HEK293 (cell line): ENCODE data around the gene MORN3.

Experiments used
- SCRT1 ChIP-seq: fragments of 450-650 bp; formaldehyde crosslinking; IDR thresholded peaks from 2 replicates; pipeline ENCODE4 v1.5.1; 2016; ENCODE audit warnings: missing biosample characterization, missing genetic modification characterization, borderline replicate concordance
- ZBTB17 ChIP-seq: fragments of 450-650 bp; formaldehyde crosslinking; IDR thresholded peaks from 2 replicates; pipeline ENCODE4 v1.5.1; 2016; ENCODE audit warnings: missing biosample characterization, missing genetic modification characterization
- ZNF658 ChIP-seq: fragments of 450-650 bp; formaldehyde crosslinking; IDR thresholded peaks from 2 replicates; pipeline ENCODE4; 2016; ENCODE audit warnings: missing biosample characterization, missing genetic modification characterization
- ZNF707 ChIP-seq: fragments of 450-650 bp; formaldehyde crosslinking; IDR thresholded peaks from 2 replicates; pipeline ENCODE4 v1.5.1; 2016; ENCODE audit warnings: missing biosample characterization, missing genetic modification characterization
- ZNF768 ChIP-seq: fragments of 450-650 bp; formaldehyde crosslinking; IDR thresholded peaks from 2 replicates; pipeline ENCODE4 v1.5.1; 2018; ENCODE audit warnings: missing biosample characterization, mild to moderate bottlenecking, missing genetic modification characterization
- ZNF830 ChIP-seq: fragments of 450-650 bp; IDR thresholded peaks from 2 replicates; pipeline ENCODE4 v1.5.0; 2018; ENCODE audit warnings: missing biosample characterization, missing genetic modification characterization, low read depth, mild to moderate bottlenecking, moderate library complexity
- TF ChIP-seq, protein P1 (sequence below): fragments of 450-650 bp; formaldehyde crosslinking; IDR thresholded peaks from 2 replicates; pipeline ENCODE4 v1.5.1; 2016; ENCODE audit warnings: missing biosample characterization, missing genetic modification characterization
- TF ChIP-seq, protein P2 (sequence below): fragments of 450-650 bp; formaldehyde crosslinking; optimal IDR thresholded peaks from 2 replicates; pipeline ENCODE3; 2016; ENCODE audit warnings: missing biosample characterization, mild to moderate bottlenecking, missing genetic modification characterization
- TF ChIP-seq, protein P3 (sequence below): fragments of 450-650 bp; formaldehyde crosslinking; IDR thresholded peaks from 2 replicates; pipeline ENCODE4 v1.5.1; 2017; ENCODE audit warnings: missing biosample characterization, missing genetic modification characterization

DNA sequence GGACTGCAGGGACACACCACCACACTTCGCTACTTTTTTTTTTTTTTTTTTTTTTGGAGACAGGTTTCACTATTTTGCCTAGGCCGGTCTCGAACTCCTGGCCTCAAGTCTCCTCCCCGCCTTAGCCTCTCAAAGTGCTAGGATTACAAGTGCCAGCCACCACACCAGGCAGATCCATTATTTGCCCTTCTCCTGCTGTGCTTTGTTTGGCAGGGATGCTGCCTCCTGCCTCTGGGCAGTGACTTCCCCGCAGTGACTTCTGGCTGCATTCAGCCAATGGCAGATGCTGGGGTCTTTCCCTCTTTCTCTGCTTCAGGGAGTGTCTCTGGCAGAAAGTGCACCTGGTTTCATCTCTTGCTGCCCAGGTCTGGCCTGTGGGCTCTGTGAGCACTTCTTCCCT is 6.7 kb upstream of the MORN3 start:
- no peak for TF ChIP-seq ZNF707
- no peak for TF ChIP-seq SCRT1 (tag by site-specific recombination)
- TF ChIP-seq ZNF768, result no peak
- TF ChIP-seq, protein P1, sequence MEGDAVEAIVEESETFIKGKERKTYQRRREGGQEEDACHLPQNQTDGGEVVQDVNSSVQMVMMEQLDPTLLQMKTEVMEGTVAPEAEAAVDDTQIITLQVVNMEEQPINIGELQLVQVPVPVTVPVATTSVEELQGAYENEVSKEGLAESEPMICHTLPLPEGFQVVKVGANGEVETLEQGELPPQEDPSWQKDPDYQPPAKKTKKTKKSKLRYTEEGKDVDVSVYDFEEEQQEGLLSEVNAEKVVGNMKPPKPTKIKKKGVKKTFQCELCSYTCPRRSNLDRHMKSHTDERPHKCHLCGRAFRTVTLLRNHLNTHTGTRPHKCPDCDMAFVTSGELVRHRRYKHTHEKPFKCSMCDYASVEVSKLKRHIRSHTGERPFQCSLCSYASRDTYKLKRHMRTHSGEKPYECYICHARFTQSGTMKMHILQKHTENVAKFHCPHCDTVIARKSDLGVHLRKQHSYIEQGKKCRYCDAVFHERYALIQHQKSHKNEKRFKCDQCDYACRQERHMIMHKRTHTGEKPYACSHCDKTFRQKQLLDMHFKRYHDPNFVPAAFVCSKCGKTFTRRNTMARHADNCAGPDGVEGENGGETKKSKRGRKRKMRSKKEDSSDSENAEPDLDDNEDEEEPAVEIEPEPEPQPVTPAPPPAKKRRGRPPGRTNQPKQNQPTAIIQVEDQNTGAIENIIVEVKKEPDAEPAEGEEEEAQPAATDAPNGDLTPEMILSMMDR (tag by site-specific recombination), result no peak
- no peak for TF ChIP-seq ZNF658 (tag by site-specific recombination)
- no peak for TF ChIP-seq ZNF830
- TF ChIP-seq ZBTB17 (tag by site-specific recombination), result no peak
- TF ChIP-seq, protein P2, sequence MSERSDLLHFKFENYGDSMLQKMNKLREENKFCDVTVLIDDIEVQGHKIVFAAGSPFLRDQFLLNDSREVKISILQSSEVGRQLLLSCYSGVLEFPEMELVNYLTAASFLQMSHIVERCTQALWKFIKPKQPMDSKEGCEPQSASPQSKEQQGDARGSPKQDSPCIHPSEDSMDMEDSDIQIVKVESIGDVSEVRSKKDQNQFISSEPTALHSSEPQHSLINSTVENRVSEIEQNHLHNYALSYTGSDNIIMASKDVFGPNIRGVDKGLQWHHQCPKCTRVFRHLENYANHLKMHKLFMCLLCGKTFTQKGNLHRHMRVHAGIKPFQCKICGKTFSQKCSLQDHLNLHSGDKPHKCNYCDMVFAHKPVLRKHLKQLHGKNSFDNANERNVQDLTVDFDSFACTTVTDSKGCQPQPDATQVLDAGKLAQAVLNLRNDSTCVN (tag by site-specific recombination), result no peak
- TF ChIP-seq, protein P3, sequence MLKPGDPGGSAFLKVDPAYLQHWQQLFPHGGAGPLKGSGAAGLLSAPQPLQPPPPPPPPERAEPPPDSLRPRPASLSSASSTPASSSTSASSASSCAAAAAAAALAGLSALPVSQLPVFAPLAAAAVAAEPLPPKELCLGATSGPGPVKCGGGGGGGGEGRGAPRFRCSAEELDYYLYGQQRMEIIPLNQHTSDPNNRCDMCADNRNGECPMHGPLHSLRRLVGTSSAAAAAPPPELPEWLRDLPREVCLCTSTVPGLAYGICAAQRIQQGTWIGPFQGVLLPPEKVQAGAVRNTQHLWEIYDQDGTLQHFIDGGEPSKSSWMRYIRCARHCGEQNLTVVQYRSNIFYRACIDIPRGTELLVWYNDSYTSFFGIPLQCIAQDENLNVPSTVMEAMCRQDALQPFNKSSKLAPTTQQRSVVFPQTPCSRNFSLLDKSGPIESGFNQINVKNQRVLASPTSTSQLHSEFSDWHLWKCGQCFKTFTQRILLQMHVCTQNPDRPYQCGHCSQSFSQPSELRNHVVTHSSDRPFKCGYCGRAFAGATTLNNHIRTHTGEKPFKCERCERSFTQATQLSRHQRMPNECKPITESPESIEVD (tag by site-specific recombination), result no peak
